CD4-positive, alpha-beta T cell (primary cell): ENCODE results near the gene LCE3D. TPM values are rescaled to one million over a fixed set of nuclear protein-coding genes. Genes with fewer than 3 reads are reported as not detected.
"Not testable (repeated sequence)": the region's sequence is repeated elsewhere in the genome, so short reads cannot be mapped to it uniquely, and the experiment has no call there.

Experiments used
- ATAC-seq: fragments of 200-7000 bp; cut with Tn5 transposase; one replicate; pipeline ENCODE4 v1.10.0; 2022; ENCODE audit warnings: mild to moderate bottlenecking; ENCODE audit not compliant: poor library complexity
- CTCF ChIA-PET: fragments of 350-600 bp; sonication (Branson Sonifier 250); formaldehyde crosslinking; loops from one replicate; lab custom pipeline; 2021; ENCODE audit warnings: antibody characterized with exemption, inconsistent platforms; lab: Charles Lee
- POLR2A ChIA-PET: fragments of 350-600 bp; sonication (Branson Sonifier 250); formaldehyde crosslinking; loops from one replicate; lab custom pipeline; 2021; ENCODE audit warnings: antibody characterized with exemption, inconsistent platforms; lab: Charles Lee
- DNase-seq, 14 experiments: peaks; one replicate each; pipeline ENCODE4 v3.0.0-alpha.2; 2013 to 2020; ENCODE audit warnings: mixed read lengths in 2 of 14
- H3K27ac ChIP-seq, 2 donors: one replicate each; pipeline versions ENCODE4 v1.5.1 to v1.7.0; 2013; ENCODE audit warnings: low read length in 2 of 2, low read depth in 1 of 2, mild to moderate bottlenecking in 1 of 2
- H3K27me3 ChIP-seq, 2 experiments: 1 replicate in 1 of 2; 2 replicates in 1 of 2; pipeline versions ENCODE4 v1.6.1 to v1.7.0; 2013; ENCODE audit warnings: low read length in 2 of 2, control low read depth in 1 of 2, mild to moderate bottlenecking in 1 of 2, moderate library complexity in 1 of 2; ENCODE audit not compliant: insufficient read depth in 2 of 2, control insufficient read depth in 1 of 2
- H3K36me3 ChIP-seq: one replicate; pipeline ENCODE4 v1.6.1; 2013; ENCODE audit warnings: low read length, control low read depth; ENCODE audit not compliant: insufficient read depth
- H3K4me1 ChIP-seq: one replicate; pipeline ENCODE4 v1.6.1; 2013; ENCODE audit warnings: low read length, control low read depth; ENCODE audit not compliant: insufficient read depth
- H3K4me3 ChIP-seq: one replicate; pipeline ENCODE4 v1.5.1; 2013; ENCODE audit warnings: mild to moderate bottlenecking, low read length, moderate library complexity
- H3K9me3 ChIP-seq, 2 experiments: 1 replicate in 1 of 2; 2 replicates in 1 of 2; pipeline versions ENCODE4 v1.6.1 to v1.7.0; 2013; ENCODE audit warnings: low read length in 2 of 2, mild to moderate bottlenecking in 2 of 2, control low read depth in 1 of 2, moderate library complexity in 1 of 2; ENCODE audit not compliant: control insufficient read depth in 1 of 2, insufficient read depth in 1 of 2
- H3K27ac Mint-ChIP-seq: one replicate; pipeline ENCODE4 v1.8.0; 2020; ENCODE audit warnings: mixed read lengths
- H3K27me3 Mint-ChIP-seq: one replicate; pipeline ENCODE4 v1.8.0; 2021; ENCODE audit warnings: mixed read lengths
- H3K36me3 Mint-ChIP-seq: one replicate; pipeline ENCODE4 v1.8.0; 2021; ENCODE audit warnings: low read depth, mixed read lengths
- H3K4me1 Mint-ChIP-seq: one replicate; pipeline ENCODE4 v1.8.0; 2021; ENCODE audit warnings: low read depth, mixed read lengths
- H3K4me3 Mint-ChIP-seq: one replicate; pipeline ENCODE4 v1.8.0; 2020; ENCODE audit warnings: mild to moderate bottlenecking, mixed read lengths
- H3K9me3 Mint-ChIP-seq: one replicate; pipeline ENCODE4 v1.8.0; 2020; ENCODE audit warnings: mixed read lengths
- CTCF ChIP-seq: fragments of 200-600 bp; IDR thresholded peaks from one replicate; pipeline ENCODE4 v1.8.0; 2022; ENCODE audit warnings: antibody characterized with exemption, mild to moderate bottlenecking
- intact Hi-C, 2 experiments: fragments of 100-400 bp; cut with DNase I in 1 of 2; cut with micrococcal nuclease in 1 of 2; formaldehyde crosslinking; loops; one replicate each; pipeline versions ENCODE4 v1.15.1 to v1.9.0; 2023 to 2025; cut with DNase I, micrococcal nuclease
- total RNA-seq, 174 experiments: library from RNA in 2 of 174; stranded (reverse) in 2 of 174; gene quantifications; one replicate each; pipeline ENCODE4 v1.2.3 and lab custom pipeline; 2021 to 2026

The LCE3D gene
- total RNA-seq, 2 experiments from 2014 or later, result not detected

GRCh38 chr1:152582647-152583046 lies 2.3 kb upstream of the LCE3D start:
- no peak for ATAC-seq
- Histone ChIP-seq H3K4me3 (no peak overlapping the region), H3K9me3 (peaks cover 0 to 4% of the 10 kb centered on the region in 2 experiments), H3K27me3 (peaks cover 0 to 2% of the 10 kb centered on the region in 2 experiments), H3K27ac (no peak overlapping the region), H3K4me1 (no peaks in the 10 kb centered on the region), H3K36me3 (no peaks in the 10 kb centered on the region)
- Mint-ChIP-seq H3K36me3 (no peaks in the 10 kb centered on the region), H3K9me3 (no peaks in the 10 kb centered on the region), H3K4me3 (no peak overlapping the region), H3K27ac (no peak overlapping the region), H3K27me3 (peaks cover 28% of the 10 kb centered on the region), H3K4me1 (no peaks in the 10 kb centered on the region)
- no peak for DNase-seq
- ChIA-PET POLR2A (no interaction called here), CTCF (no interaction called here)
- intact Hi-C loops, result no loop called here
- no peak for TF ChIP-seq CTCF

- peaks cover 39% of the 10 kb centered on the region for H3K27me3 Mint-ChIP-seq
- H3K4me1 ChIP-seq, CTCF ChIA-PET, H3K36me3 Mint-ChIP-seq, ATAC-seq, H3K27ac ChIP-seq, intact Hi-C loops, H3K27ac Mint-ChIP-seq, H3K4me3 Mint-ChIP-seq, H3K36me3 ChIP-seq, H3K4me3 ChIP-seq, H3K27me3 ChIP-seq, H3K9me3 Mint-ChIP-seq, DNase-seq, H3K9me3 ChIP-seq, H3K4me1 Mint-ChIP-seq: not testable (repeated sequence)
- POLR2A ChIA-PET, result interaction anchor here (0.6 kb wide), 1 partner anchor 65 kb away, joined by 3 read pairs; no protein-coding TSS in a partner anchor
These were observed 790 bp downstream of the LCE3D start for GRCh38 chr1:152579526-152579925.

DNA sequence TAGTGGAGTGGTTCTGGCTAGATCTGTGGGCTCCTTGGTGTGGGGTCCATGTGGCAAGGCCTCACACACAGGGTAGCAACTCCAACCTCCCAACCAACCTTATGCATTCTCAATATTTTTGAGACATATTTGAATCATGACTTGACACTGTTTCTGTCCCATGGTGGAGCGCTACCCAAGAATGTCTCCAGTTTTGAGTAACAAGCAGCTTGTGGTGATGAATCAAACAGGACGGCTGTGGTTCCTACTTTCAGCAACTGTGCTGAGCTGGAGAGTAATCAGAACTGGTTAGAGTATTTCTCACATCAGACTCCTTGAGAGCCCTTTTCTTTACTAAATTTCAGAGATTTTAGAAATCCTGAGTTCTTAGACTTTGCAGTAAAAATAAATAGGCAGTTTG lies 3.1 kb downstream of the LCE3D start:
- no peak overlapping the region for H3K27ac Mint-ChIP-seq

More for the DNA sequence above, 3.1 kb downstream of the LCE3D start:
- Mint-ChIP-seq H3K27me3 (peaks cover 56% of the 10 kb centered on the region), H3K4me1 (no peaks in the 10 kb centered on the region), H3K36me3 (no peaks in the 10 kb centered on the region), H3K4me3 (no peak overlapping the region), H3K9me3 (no peaks in the 10 kb centered on the region)
- Histone ChIP-seq H3K9me3 (peaks cover 0 to 4% of the 10 kb centered on the region in 2 experiments), H3K4me1 (no peaks in the 10 kb centered on the region), H3K27ac (no peak overlapping the region), H3K36me3 (no peaks in the 10 kb centered on the region), H3K4me3 (no peak overlapping the region), H3K27me3 (peaks cover 0 to 1% of the 10 kb centered on the region in 2 experiments)
- ChIA-PET CTCF (no interaction called here), POLR2A (no interaction called here)
- intact Hi-C loops, result no loop called here
- no peak for TF ChIP-seq CTCF
- no peak for DNase-seq
- ATAC-seq, result no peak
